Measurements from ENCODE around the gene MORC2.
A peak's percentile ranks its signal among the peaks of the same experiment; 100 is the strongest.

The MORC2 gene

GRCh38 chr22:30968015-30968923, at the start of gene MORC2:
Gene MORC2 (minus strand): TSS chr22:30968774. CDS start chr22:30967889, 885 bp downstream.
- Histone ChIP-seq H3K4me1 (ENCODE audit: control insufficient read depth in 1 of 2, insufficient read depth in 2 of 2, low read length in 2 of 2) (peaks cover 24 to 34% of the 10 kb centered on the region in 2 donors), H3K36me3 (ENCODE audit: control insufficient read depth in 1 of 2, insufficient read depth in 2 of 2, low read length in 2 of 2) (peaks cover 20 to 24% of the 10 kb centered on the region in 2 donors)

DNA sequence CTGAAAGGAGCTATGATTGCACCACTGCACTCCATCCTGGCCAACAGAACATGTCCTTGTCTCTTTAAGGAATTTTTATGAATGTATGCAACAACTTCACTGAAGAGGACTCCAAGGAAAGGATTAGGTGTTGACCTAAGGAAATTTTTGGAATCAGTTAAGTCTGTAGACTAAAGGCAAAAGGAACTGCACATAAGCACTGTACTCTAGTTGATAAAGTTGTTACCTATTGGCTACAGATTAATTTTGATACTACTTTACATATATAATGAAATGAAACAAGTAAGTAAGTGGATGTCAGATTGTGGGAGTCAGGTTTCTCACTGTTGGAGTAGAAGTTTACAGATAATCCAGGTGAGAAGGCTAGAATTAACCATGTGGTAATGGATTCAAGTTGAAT, 37.0 kb upstream of the MORC2 start:
- H3K4me1 ChIP-seq (ENCODE audit: control insufficient read depth in 1 of 2, insufficient read depth in 2 of 2, low read length in 2 of 2) = no peaks in the 10 kb centered on the region
- H3K36me3 ChIP-seq (ENCODE audit: control insufficient read depth in 1 of 2, insufficient read depth in 2 of 2, low read length in 2 of 2) = no peaks in the 10 kb centered on the region
- no peaks in the 10 kb centered on the region for H3K27me3 ChIP-seq (ENCODE audit: control insufficient read depth in 1 of 2, insufficient read depth in 2 of 2, low read length in 2 of 2)
- H3K27ac ChIP-seq (ENCODE audit: low read depth, low read length) = no peak overlapping the region
- H3K9me3 ChIP-seq (ENCODE audit: control insufficient read depth in 1 of 2, low read length in 2 of 2) = peaks cover 3 to 8% of the 10 kb centered on the region in 2 donors
- no peak overlapping the region for H3K4me3 ChIP-seq (ENCODE audit: low read depth in 1 of 2, low read length in 2 of 2)
- no peak overlapping the region for H3K9ac ChIP-seq (ENCODE audit: low read depth in 1 of 2, low read length in 2 of 2)

More at GRCh38 chr22:30968015-30968923, at the start of gene MORC2:
- Histone ChIP-seq H3K27ac (ENCODE audit: low read depth, low read length) (peak within 1 kb of the TSS; percentile 87), H3K9ac (ENCODE audit: low read depth in 1 of 2, low read length in 2 of 2) (peak within 1 kb of the TSS; percentile 71 to 77), H3K27me3 (ENCODE audit: control insufficient read depth in 1 of 2, insufficient read depth in 2 of 2, low read length in 2 of 2) (no peaks in the 10 kb centered on the region), H3K4me3 (ENCODE audit: low read depth in 1 of 2, low read length in 2 of 2) (peak within 1 kb of the TSS; percentile 83 to 89), H3K9me3 (ENCODE audit: control insufficient read depth in 1 of 2, low read length in 2 of 2) (peaks cover 10 to 18% of the 10 kb centered on the region in 2 donors)

GRCh38 chr22:31001124-31001770, 32.7 kb upstream of the MORC2 start:
- H3K4me3 ChIP-seq (ENCODE audit: low read depth in 1 of 2, low read length in 2 of 2) = no peak overlapping the region
- no peaks in the 10 kb centered on the region for H3K4me1 ChIP-seq (ENCODE audit: control insufficient read depth in 1 of 2, insufficient read depth in 2 of 2, low read length in 2 of 2)
- no peak overlapping the region for H3K27ac ChIP-seq (ENCODE audit: low read depth, low read length)
- H3K27me3 ChIP-seq (ENCODE audit: control insufficient read depth in 1 of 2, insufficient read depth in 2 of 2, low read length in 2 of 2) = no peaks in the 10 kb centered on the region
- no peaks in the 10 kb centered on the region for H3K36me3 ChIP-seq (ENCODE audit: control insufficient read depth in 1 of 2, insufficient read depth in 2 of 2, low read length in 2 of 2)
- H3K9ac ChIP-seq (ENCODE audit: low read depth in 1 of 2, low read length in 2 of 2) = no peak overlapping the region
- H3K9me3 ChIP-seq (ENCODE audit: control insufficient read depth in 1 of 2, low read length in 2 of 2) = peaks cover 3 to 8% of the 10 kb centered on the region in 2 donors

GRCh38 chr22:30998329-30998728, 29.8 kb upstream of the MORC2 start:
- no peak overlapping the region for H3K9ac ChIP-seq (ENCODE audit: low read depth in 1 of 2, low read length in 2 of 2)
- H3K27me3 ChIP-seq (ENCODE audit: control insufficient read depth in 1 of 2, insufficient read depth in 2 of 2, low read length in 2 of 2) = no peaks in the 10 kb centered on the region
- H3K27ac ChIP-seq (ENCODE audit: low read depth, low read length) = no peak overlapping the region
- no peak overlapping the region for H3K4me3 ChIP-seq (ENCODE audit: low read depth in 1 of 2, low read length in 2 of 2)
- H3K9me3 ChIP-seq (ENCODE audit: control insufficient read depth in 1 of 2, low read length in 2 of 2) = no peaks in the 10 kb centered on the region
- no peaks in the 10 kb centered on the region for H3K4me1 ChIP-seq (ENCODE audit: control insufficient read depth in 1 of 2, insufficient read depth in 2 of 2, low read length in 2 of 2)
- H3K36me3 ChIP-seq (ENCODE audit: control insufficient read depth in 1 of 2, insufficient read depth in 2 of 2, low read length in 2 of 2) = no peaks in the 10 kb centered on the region

GRCh38 chr22:30996462-30996861, 27.9 kb upstream of the MORC2 start:
- Histone ChIP-seq H3K9ac (ENCODE audit: low read depth in 1 of 2, low read length in 2 of 2) (no peak overlapping the region), H3K9me3 (ENCODE audit: control insufficient read depth in 1 of 2, low read length in 2 of 2) (no peaks in the 10 kb centered on the region), H3K36me3 (ENCODE audit: control insufficient read depth in 1 of 2, insufficient read depth in 2 of 2, low read length in 2 of 2) (no peaks in the 10 kb centered on the region), H3K27me3 (ENCODE audit: control insufficient read depth in 1 of 2, insufficient read depth in 2 of 2, low read length in 2 of 2) (no peaks in the 10 kb centered on the region), H3K27ac (ENCODE audit: low read depth, low read length) (no peak overlapping the region), H3K4me3 (ENCODE audit: low read depth in 1 of 2, low read length in 2 of 2) (no peak overlapping the region), H3K4me1 (ENCODE audit: control insufficient read depth in 1 of 2, insufficient read depth in 2 of 2, low read length in 2 of 2) (no peaks in the 10 kb centered on the region)

- Histone ChIP-seq H3K4me3 (ENCODE audit: low read depth in 1 of 2, low read length in 2 of 2) (no peak overlapping the region), H3K27me3 (ENCODE audit: control insufficient read depth in 1 of 2, insufficient read depth in 2 of 2, low read length in 2 of 2) (no peaks in the 10 kb centered on the region), H3K9me3 (ENCODE audit: control insufficient read depth in 1 of 2, low read length in 2 of 2) (no peaks in the 10 kb centered on the region), H3K36me3 (ENCODE audit: control insufficient read depth in 1 of 2, insufficient read depth in 2 of 2, low read length in 2 of 2) (no peaks in the 10 kb centered on the region), H3K9ac (ENCODE audit: low read depth in 1 of 2, low read length in 2 of 2) (no peak overlapping the region), H3K27ac (ENCODE audit: low read depth, low read length) (no peak overlapping the region), H3K4me1 (ENCODE audit: control insufficient read depth in 1 of 2, insufficient read depth in 2 of 2, low read length in 2 of 2) (no peaks in the 10 kb centered on the region)
These were observed 26.4 kb upstream of the MORC2 start for GRCh38 chr22:30994960-30995359.

DNA sequence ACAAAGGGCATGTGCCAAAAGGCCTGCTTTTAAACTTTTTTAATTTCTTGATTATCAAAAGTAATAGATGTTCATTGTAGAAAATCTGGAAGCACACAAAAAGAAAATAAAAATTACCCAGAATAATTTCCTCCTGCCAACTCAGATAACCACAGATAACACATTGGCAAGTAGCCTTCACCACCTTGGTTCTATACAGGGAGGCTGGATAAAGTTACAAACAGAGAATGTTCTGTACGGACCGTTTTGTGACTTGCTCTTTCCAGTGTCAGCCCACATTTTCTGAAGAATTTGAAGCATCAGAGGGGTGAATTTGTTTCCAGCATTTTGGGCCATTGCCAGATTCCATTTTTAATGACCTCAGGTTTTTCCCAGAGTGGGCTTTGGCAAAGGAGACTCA, 24.0 kb upstream of the MORC2 start:
- Histone ChIP-seq H3K9ac (ENCODE audit: low read depth in 1 of 2, low read length in 2 of 2) (no peak overlapping the region), H3K4me1 (ENCODE audit: control insufficient read depth in 1 of 2, insufficient read depth in 2 of 2, low read length in 2 of 2) (no peaks in the 10 kb centered on the region), H3K9me3 (ENCODE audit: control insufficient read depth in 1 of 2, low read length in 2 of 2) (no peaks in the 10 kb centered on the region), H3K27ac (ENCODE audit: low read depth, low read length) (no peak overlapping the region), H3K4me3 (ENCODE audit: low read depth in 1 of 2, low read length in 2 of 2) (no peak overlapping the region), H3K27me3 (ENCODE audit: control insufficient read depth in 1 of 2, insufficient read depth in 2 of 2, low read length in 2 of 2) (no peaks in the 10 kb centered on the region), H3K36me3 (ENCODE audit: control insufficient read depth in 1 of 2, insufficient read depth in 2 of 2, low read length in 2 of 2) (no peaks in the 10 kb centered on the region)

DNA sequence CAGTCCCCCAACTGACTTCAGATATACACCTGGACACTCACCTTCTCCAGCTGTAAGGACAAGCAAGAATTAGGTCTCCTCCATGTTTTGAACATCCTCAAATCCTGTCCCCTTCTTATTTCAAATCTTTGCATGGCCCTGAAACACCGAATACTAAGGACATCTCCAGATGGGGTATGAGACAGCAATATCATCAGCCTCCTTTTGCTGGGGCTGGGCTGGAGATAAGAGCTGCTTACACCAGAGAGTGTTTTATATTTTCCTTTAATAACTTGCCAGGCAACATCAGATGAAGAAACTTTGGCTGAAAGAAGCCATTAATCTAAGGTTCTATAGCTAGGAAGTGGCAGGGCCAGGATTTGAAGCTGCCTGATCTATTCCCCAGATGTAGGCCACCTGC, 22.1 kb upstream of the MORC2 start:
- H3K4me3 ChIP-seq (ENCODE audit: low read depth in 1 of 2, low read length in 2 of 2) = no peak overlapping the region
- no peaks in the 10 kb centered on the region for H3K9me3 ChIP-seq (ENCODE audit: control insufficient read depth in 1 of 2, low read length in 2 of 2)
- H3K4me1 ChIP-seq (ENCODE audit: control insufficient read depth in 1 of 2, insufficient read depth in 2 of 2, low read length in 2 of 2) = no peaks in the 10 kb centered on the region
- no peaks in the 10 kb centered on the region for H3K27me3 ChIP-seq (ENCODE audit: control insufficient read depth in 1 of 2, insufficient read depth in 2 of 2, low read length in 2 of 2)
- H3K9ac ChIP-seq (ENCODE audit: low read depth in 1 of 2, low read length in 2 of 2) = no peak overlapping the region
- H3K27ac ChIP-seq (ENCODE audit: low read depth, low read length) = no peak overlapping the region
- no peaks in the 10 kb centered on the region for H3K36me3 ChIP-seq (ENCODE audit: control insufficient read depth in 1 of 2, insufficient read depth in 2 of 2, low read length in 2 of 2)

DNA sequence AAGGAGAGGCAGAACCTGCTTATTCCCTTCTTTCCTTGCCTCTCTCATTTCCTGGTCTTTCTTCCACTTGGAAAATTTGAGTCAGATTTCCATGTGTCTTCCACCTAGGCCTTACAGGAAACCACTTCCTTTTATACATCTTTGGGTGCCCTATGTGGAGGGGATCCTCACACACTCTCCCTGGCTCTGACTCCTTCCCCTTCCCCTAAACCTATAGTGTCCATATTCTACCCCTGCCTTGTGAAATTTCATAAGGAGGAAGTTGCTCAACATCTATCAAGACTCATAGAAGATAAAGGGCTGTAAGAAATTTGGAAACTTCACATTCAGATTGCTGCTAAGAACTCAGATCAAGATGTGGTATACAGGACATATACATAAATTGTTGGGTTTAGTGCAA, 20.9 kb upstream of the MORC2 start:
- Histone ChIP-seq H3K27ac (ENCODE audit: low read depth, low read length) (no peak overlapping the region), H3K27me3 (ENCODE audit: control insufficient read depth in 1 of 2, insufficient read depth in 2 of 2, low read length in 2 of 2) (no peaks in the 10 kb centered on the region), H3K9me3 (ENCODE audit: control insufficient read depth in 1 of 2, low read length in 2 of 2) (peaks cover 0 to 3% of the 10 kb centered on the region in 2 donors), H3K9ac (ENCODE audit: low read depth in 1 of 2, low read length in 2 of 2) (no peak overlapping the region), H3K4me1 (ENCODE audit: control insufficient read depth in 1 of 2, insufficient read depth in 2 of 2, low read length in 2 of 2) (no peaks in the 10 kb centered on the region), H3K36me3 (ENCODE audit: control insufficient read depth in 1 of 2, insufficient read depth in 2 of 2, low read length in 2 of 2) (no peaks in the 10 kb centered on the region), H3K4me3 (ENCODE audit: low read depth in 1 of 2, low read length in 2 of 2) (no peak overlapping the region)

DNA sequence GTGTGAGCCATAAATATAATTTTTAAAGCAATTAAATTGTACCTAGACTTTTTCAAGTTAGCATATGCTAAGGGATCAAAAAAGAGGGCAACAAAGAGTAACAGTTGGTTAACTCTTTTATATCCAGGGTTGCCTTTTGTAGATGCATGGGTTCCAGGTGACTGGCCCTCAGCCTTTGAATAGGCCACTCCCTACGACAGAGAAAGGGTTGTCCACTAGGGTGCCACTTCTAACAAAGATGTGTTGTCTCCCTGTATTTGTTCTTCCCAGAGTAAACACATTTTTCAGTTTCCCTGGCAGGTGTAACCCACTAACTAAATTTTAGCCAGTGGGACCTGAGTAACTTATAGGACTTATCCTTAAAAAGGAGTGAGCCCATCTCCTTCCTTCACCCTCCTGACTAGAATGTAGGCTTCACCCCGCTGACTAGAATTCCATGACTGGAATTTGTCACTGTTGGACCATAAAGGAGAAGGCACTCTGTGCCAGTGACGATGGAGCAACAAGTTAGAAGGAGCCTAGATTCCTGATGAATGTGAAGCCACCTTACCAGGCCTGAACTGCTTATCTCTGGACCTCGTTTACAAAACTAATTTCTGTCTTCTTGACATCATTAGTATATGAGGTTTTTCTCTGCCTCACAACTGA, 17.1 kb upstream of the MORC2 start:
- Histone ChIP-seq H3K27ac (ENCODE audit: low read depth, low read length) (no peak overlapping the region), H3K9me3 (ENCODE audit: control insufficient read depth in 1 of 2, low read length in 2 of 2) (peaks cover 0 to 7% of the 10 kb centered on the region in 2 donors), H3K27me3 (ENCODE audit: control insufficient read depth in 1 of 2, insufficient read depth in 2 of 2, low read length in 2 of 2) (no peaks in the 10 kb centered on the region), H3K9ac (ENCODE audit: low read depth in 1 of 2, low read length in 2 of 2) (no peak overlapping the region), H3K4me3 (ENCODE audit: low read depth in 1 of 2, low read length in 2 of 2) (no peak overlapping the region), H3K36me3 (ENCODE audit: control insufficient read depth in 1 of 2, insufficient read depth in 2 of 2, low read length in 2 of 2) (no peaks in the 10 kb centered on the region), H3K4me1 (ENCODE audit: control insufficient read depth in 1 of 2, insufficient read depth in 2 of 2, low read length in 2 of 2) (no peaks in the 10 kb centered on the region)

All from duodenal mucosa (tissue), 2 donors.